ENCODE data around the gene REPS1.

DNA sequence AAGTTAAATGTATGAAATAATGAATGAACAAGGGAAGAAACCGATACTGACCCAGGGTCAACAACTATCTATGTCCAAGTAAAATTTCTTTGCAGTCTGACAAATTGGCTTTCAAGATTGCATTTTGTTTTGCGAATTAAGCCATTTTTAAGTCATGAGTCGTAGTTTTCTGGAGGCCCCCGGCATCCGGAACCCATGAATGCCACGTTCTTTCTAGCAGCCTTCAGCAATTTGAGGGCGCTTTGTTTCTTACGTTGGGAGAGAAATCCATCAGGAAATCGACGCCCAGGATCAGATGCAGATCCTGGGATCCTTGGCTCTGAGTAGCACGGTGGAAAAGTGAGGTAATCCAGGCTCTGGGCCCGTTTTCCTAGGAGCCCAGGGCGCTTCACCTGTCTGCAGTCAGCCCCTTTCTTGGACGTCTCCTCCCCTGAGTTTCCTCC lies 40.2 kb upstream of the REPS1 start:
- TF ChIP-seq, protein P1, sequence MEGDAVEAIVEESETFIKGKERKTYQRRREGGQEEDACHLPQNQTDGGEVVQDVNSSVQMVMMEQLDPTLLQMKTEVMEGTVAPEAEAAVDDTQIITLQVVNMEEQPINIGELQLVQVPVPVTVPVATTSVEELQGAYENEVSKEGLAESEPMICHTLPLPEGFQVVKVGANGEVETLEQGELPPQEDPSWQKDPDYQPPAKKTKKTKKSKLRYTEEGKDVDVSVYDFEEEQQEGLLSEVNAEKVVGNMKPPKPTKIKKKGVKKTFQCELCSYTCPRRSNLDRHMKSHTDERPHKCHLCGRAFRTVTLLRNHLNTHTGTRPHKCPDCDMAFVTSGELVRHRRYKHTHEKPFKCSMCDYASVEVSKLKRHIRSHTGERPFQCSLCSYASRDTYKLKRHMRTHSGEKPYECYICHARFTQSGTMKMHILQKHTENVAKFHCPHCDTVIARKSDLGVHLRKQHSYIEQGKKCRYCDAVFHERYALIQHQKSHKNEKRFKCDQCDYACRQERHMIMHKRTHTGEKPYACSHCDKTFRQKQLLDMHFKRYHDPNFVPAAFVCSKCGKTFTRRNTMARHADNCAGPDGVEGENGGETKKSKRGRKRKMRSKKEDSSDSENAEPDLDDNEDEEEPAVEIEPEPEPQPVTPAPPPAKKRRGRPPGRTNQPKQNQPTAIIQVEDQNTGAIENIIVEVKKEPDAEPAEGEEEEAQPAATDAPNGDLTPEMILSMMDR (IDR thresholded peaks at IDR 0.05): no peak
- TF ChIP-seq POLR2A (IDR thresholded peaks at IDR 0.05): no peak
